IMR-90 (cell line): ENCODE measurements around the gene ENHO. TPM values are rescaled to one million over a fixed set of nuclear protein-coding genes. Genes with fewer than 3 reads are reported as not detected.

Source experiments
- ATAC-seq: fragments of 200-7000 bp; cut with Tn5 transposase; 2 replicates; pipeline ENCODE4 v1.9.1; 2020; ENCODE audit warnings: low read depth, mild to moderate bottlenecking, moderate library complexity
- BruUV-seq: library from RNA; stranded (reverse); fragments of 400-500 nt; replicated peaks from 2 replicates; lab custom pipeline; 2021; lab: Mats Ljungman, UMichigan
- CTCF ChIA-PET: fragments of 300-600 bp; formaldehyde crosslinking; extraction: SDS; loops from one replicate; lab custom pipeline; 2021; ENCODE audit warnings: antibody characterized with exemption; lab: Yijun Ruan, JAX
- POLR2A ChIA-PET: fragments of 300-600 bp; sonication (Branson Sonifier 250); formaldehyde crosslinking; loops from one replicate; lab custom pipeline; 2022; ENCODE audit warnings: antibody characterized with exemption; ENCODE audit not compliant: unreplicated experiment; lab: Charles Lee
- DNase-seq: peaks from one replicate; pipeline ENCODE4 v3.0.0; 2013
- H2AFZ ChIP-seq: replicated peaks from 2 replicates; pipeline ENCODE3; 2013; ENCODE audit warnings: low read length, mild to moderate bottlenecking; ENCODE audit not compliant: poor library complexity
- H2AK5ac ChIP-seq: 2 replicates; pipeline ENCODE4 v1.6.1; 2013; ENCODE audit warnings: low read depth, low read length, inconsistent platforms
- H2AK9ac ChIP-seq: replicated peaks from 2 replicates; pipeline ENCODE3; 2013; ENCODE audit warnings: mild to moderate bottlenecking, low read depth, low read length, moderate library complexity; ENCODE audit not compliant: poor library complexity
- H2BK120ac ChIP-seq: 2 replicates; pipeline ENCODE4 v1.6.1; 2013; ENCODE audit warnings: low read depth, low read length, inconsistent platforms
- H2BK15ac ChIP-seq: 3 replicates; pipeline ENCODE4 v1.6.1; 2013; ENCODE audit warnings: low read depth, low read length, inconsistent platforms
- H2BK20ac ChIP-seq: 2 replicates; pipeline ENCODE4 v1.6.1; 2013; ENCODE audit warnings: low read depth, mild to moderate bottlenecking, inconsistent platforms, low read length, moderate library complexity
- H2BK5ac ChIP-seq: 2 replicates; pipeline ENCODE4 v1.6.1; 2013; ENCODE audit warnings: mild to moderate bottlenecking, low read depth, low read length, inconsistent platforms; ENCODE audit not compliant: poor library complexity, severe bottlenecking
- H3K14ac ChIP-seq: replicated peaks from 2 replicates; pipeline ENCODE4 v1.6.1; 2013; ENCODE audit warnings: low read depth, low read length, inconsistent platforms
- H3K18ac ChIP-seq: 2 replicates; pipeline ENCODE4 v1.6.1; 2013; ENCODE audit warnings: low read depth, low read length, control low read depth
- H3K23ac ChIP-seq: 2 replicates; pipeline ENCODE4 v1.6.1; 2013; ENCODE audit warnings: low read depth, low read length, inconsistent platforms
- H3K27ac ChIP-seq: 2 replicates; pipeline ENCODE4 v1.5.1; 2013; ENCODE audit warnings: mild to moderate bottlenecking, control low read depth, low read length; ENCODE audit not compliant: insufficient read depth
- H3K27me3 ChIP-seq: 2 replicates; pipeline ENCODE4 v1.6.1; 2013; ENCODE audit warnings: low read length; ENCODE audit not compliant: control insufficient read depth, insufficient read depth
- H3K36me3 ChIP-seq: 2 replicates; pipeline ENCODE4 v1.6.1; 2013; ENCODE audit warnings: low read length, mixed read lengths; ENCODE audit not compliant: control insufficient read depth, insufficient read depth
- H3K4ac ChIP-seq: 2 replicates; pipeline ENCODE4 v1.6.1; 2013; ENCODE audit warnings: low read depth, low read length, inconsistent platforms
- H3K4me1 ChIP-seq: 2 replicates; pipeline ENCODE4 v1.6.1; 2013; ENCODE audit warnings: low read length, mixed read lengths; ENCODE audit not compliant: control insufficient read depth, insufficient read depth
- H3K4me2 ChIP-seq: 2 replicates; pipeline ENCODE4 v1.6.1; 2013; ENCODE audit warnings: low read depth, mild to moderate bottlenecking, control low read depth, low read length, moderate library complexity
- H3K4me3 ChIP-seq: 2 replicates; pipeline ENCODE4 v1.5.1; 2013; ENCODE audit warnings: low read depth, mild to moderate bottlenecking, control low read depth, low read length, moderate library complexity; ENCODE audit not compliant: insufficient read depth
- H3K56ac ChIP-seq: 2 replicates; pipeline ENCODE4 v1.6.1; 2013; ENCODE audit warnings: low read length, inconsistent platforms; ENCODE audit not compliant: insufficient read depth; ENCODE audit errors: extremely low read depth
- H3K79me1 ChIP-seq, 2 experiments: 2 replicates each; pipeline ENCODE4 v1.6.1; 2013; ENCODE audit warnings: low read length in 2 of 2, inconsistent platforms in 1 of 2, low read depth in 1 of 2
- H3K9ac ChIP-seq: 2 replicates; pipeline ENCODE4 v1.6.1; 2013; ENCODE audit warnings: low read depth, low read length, control low read depth
- H3K9me1 ChIP-seq: 2 replicates; pipeline ENCODE4 v1.6.1; 2013; ENCODE audit warnings: low read length, inconsistent platforms; ENCODE audit not compliant: insufficient read depth
- H3K9me3 ChIP-seq: 2 replicates; pipeline ENCODE4 v1.6.1; 2013; ENCODE audit warnings: low read length; ENCODE audit not compliant: control insufficient read depth, insufficient read depth
- H4K20me1 ChIP-seq: 2 replicates; pipeline ENCODE4 v1.6.1; 2013; ENCODE audit warnings: low read length, inconsistent platforms; ENCODE audit not compliant: insufficient read depth
- H4K5ac ChIP-seq: 2 replicates; pipeline ENCODE4 v1.6.1; 2013; ENCODE audit warnings: mild to moderate bottlenecking, low read depth, low read length, control low read depth
- H4K8ac ChIP-seq, 2 experiments: 2 replicates each; pipeline ENCODE4 v1.6.1; 2013; ENCODE audit warnings: low read depth in 2 of 2, low read length in 2 of 2, control low read depth in 1 of 2, inconsistent platforms in 1 of 2
- H4K91ac ChIP-seq: 2 replicates; pipeline ENCODE4 v1.6.1; 2013; ENCODE audit warnings: low read depth, low read length, inconsistent platforms; ENCODE audit not compliant: insufficient read depth
- BHLHE40 ChIP-seq: fragments of 150-350 bp; IDR thresholded peaks from 2 replicates; pipeline ENCODE4 v1.6.1; 2016; ENCODE audit warnings: mild to moderate bottlenecking, low read depth, low read length
- CEBPB ChIP-seq: IDR thresholded peaks from 2 replicates; pipeline ENCODE4 v1.6.1; 2012; ENCODE audit warnings: low read depth, low read length, improper control_type of control experiment
- CHD1 ChIP-seq: IDR thresholded peaks from 2 replicates; pipeline ENCODE4 v1.6.1; 2012; ENCODE audit warnings: low read depth, low read length, improper control_type of control experiment
- FOS ChIP-seq: fragments of 150-350 bp; IDR thresholded peaks from 2 replicates; pipeline ENCODE4 v1.6.1; 2016; ENCODE audit warnings: low read depth, low read length
- MAFK ChIP-seq: IDR thresholded peaks from 2 replicates; pipeline ENCODE4 v1.6.1; 2012; ENCODE audit warnings: low read depth, low read length, improper control_type of control experiment
- MAZ ChIP-seq: IDR thresholded peaks from 2 replicates; pipeline ENCODE4 v1.6.1; 2012; ENCODE audit warnings: low read depth, mild to moderate bottlenecking, low read length, improper control_type of control experiment, moderate library complexity, borderline replicate concordance
- POLR2A ChIP-seq: IDR thresholded peaks from 2 replicates; pipeline ENCODE4 v1.6.1; 2012; ENCODE audit warnings: mild to moderate bottlenecking, low read depth, low read length
- RCOR1 ChIP-seq: IDR thresholded peaks from 2 replicates; pipeline ENCODE4 v1.6.1; 2012; ENCODE audit warnings: mild to moderate bottlenecking, low read length, improper control_type of control experiment; ENCODE audit not compliant: insufficient replicate concordance
- RFX5 ChIP-seq: IDR thresholded peaks from 2 replicates; pipeline ENCODE4 v1.8.0; 2012; ENCODE audit warnings: low read depth, mild to moderate bottlenecking, low read length, moderate library complexity
- SMC3 ChIP-seq: fragments of 150-350 bp; IDR thresholded peaks from 2 replicates; pipeline ENCODE4 v1.6.1; 2016; ENCODE audit warnings: low read depth, mild to moderate bottlenecking, antibody characterized with exemption, low read length, moderate library complexity
- dilution Hi-C: fragments of 300-500 bp; cut with HindIII; formaldehyde crosslinking; loops from one replicate; pipeline ENCODE4 v1.14.3; 2018; ENCODE audit warnings: low sequenced_read_pairs; ENCODE audit not compliant: unreplicated experiment
- in situ Hi-C: fragments of 300-500 bp; cut with MboI; formaldehyde crosslinking; loops from 3 replicates; pipeline ENCODE4 v1.14.3; 2019; ENCODE audit warnings: low sequenced_read_pairs, inconsistent platforms, mixed read lengths
- intact Hi-C: fragments of 100-400 bp; cut with micrococcal nuclease; formaldehyde crosslinking; loops from 2 replicates; pipeline ENCODE4 v1.10.0; 2022
- polyA plus RNA-seq, 3 experiments: library from polyadenylated mRNA; depleted of rRNA; stranded (reverse); fragments of >200 nt; gene quantifications; 2 replicates each; pipeline ENCODE4 v1.2.3, GENCODE V29; 2012; ENCODE audit warnings: low replicate concordance in 1 of 3
- total RNA-seq: library from RNA; depleted of rRNA; stranded (reverse); fragments of >200 nt; gene quantifications from 2 replicates; pipeline ENCODE4 v1.2.3, GENCODE V29; 2012
- TF ChIP-seq, protein P1 (sequence below): fragments of 150-350 bp; IDR thresholded peaks from 2 replicates; pipeline ENCODE4 v1.6.1; 2016; ENCODE audit warnings: low read depth, mild to moderate bottlenecking, low read length, moderate library complexity, borderline replicate concordance
- TF ChIP-seq, protein P2 (sequence below): conservative IDR thresholded peaks from 2 replicates; pipeline ENCODE4 v1.5.1; 2012; ENCODE audit warnings: mild to moderate bottlenecking, low read depth, low read length, improper control_type of control experiment

Gene ENHO
- total and polyA plus RNA-seq, 2 of the 4 experiments (the other 2 are of a cell fraction): not detected

DNA sequence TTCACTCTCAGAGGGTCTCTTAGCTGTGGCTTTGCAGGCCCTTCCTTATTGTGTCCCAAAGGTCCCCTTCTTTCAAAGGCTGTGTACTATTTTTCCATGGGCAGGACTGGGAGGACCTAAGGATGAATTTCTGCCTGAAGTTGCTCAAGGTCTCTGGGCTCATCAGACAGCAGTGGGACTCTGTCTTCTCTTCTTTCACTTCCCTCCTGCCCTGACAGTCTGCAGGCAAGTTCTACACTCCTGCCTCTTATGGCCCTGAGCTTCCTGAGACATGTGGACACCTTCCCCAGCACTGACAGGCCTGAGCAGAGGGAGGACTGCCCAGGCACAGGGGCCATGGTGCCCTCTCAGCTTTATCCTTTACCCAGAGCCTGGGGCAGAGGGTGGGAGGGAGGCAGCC, 14.8 kb downstream of the ENHO start:
- H3K56ac ChIP-seq: no peak overlapping the region
- H2BK20ac ChIP-seq: no peak overlapping the region
- H4K20me1 ChIP-seq: no peaks in the 10 kb centered on the region
- H3K36me3 ChIP-seq: no peaks in the 10 kb centered on the region
- H3K9me3 ChIP-seq: no peaks in the 10 kb centered on the region
- BruUV-seq: no TSS peak
- ATAC-seq (no peak), DNase-seq (no peak)
- intact Hi-C loops: no loop called here
- dilution Hi-C loops: no loop called here
- no peak overlapping the region for H2BK5ac ChIP-seq
- H4K91ac ChIP-seq: no peak overlapping the region
- no peaks in the 10 kb centered on the region for H3K9me1 ChIP-seq
- ChIA-PET POLR2A (no interaction called here), CTCF (interaction anchor here (0.6 kb wide), 1 partner anchor 17 kb away, joined by 3 read pairs; no protein-coding TSS in a partner anchor)
- no peak overlapping the region for H3K27ac ChIP-seq
- no peak overlapping the region for H3K4me3 ChIP-seq
- H3K4ac ChIP-seq: no peak overlapping the region
- no peak for TF ChIP-seq POLR2A
- no peak for TF ChIP-seq SMC3
- no peak for TF ChIP-seq BHLHE40
- no peak for TF ChIP-seq RCOR1
- TF ChIP-seq, protein P1, sequence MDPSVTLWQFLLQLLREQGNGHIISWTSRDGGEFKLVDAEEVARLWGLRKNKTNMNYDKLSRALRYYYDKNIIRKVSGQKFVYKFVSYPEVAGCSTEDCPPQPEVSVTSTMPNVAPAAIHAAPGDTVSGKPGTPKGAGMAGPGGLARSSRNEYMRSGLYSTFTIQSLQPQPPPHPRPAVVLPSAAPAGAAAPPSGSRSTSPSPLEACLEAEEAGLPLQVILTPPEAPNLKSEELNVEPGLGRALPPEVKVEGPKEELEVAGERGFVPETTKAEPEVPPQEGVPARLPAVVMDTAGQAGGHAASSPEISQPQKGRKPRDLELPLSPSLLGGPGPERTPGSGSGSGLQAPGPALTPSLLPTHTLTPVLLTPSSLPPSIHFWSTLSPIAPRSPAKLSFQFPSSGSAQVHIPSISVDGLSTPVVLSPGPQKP: no peak
- TF ChIP-seq CEBPB: no peak
- no peak for TF ChIP-seq FOS
- TF ChIP-seq MAFK: no peak
- TF ChIP-seq, protein P2, sequence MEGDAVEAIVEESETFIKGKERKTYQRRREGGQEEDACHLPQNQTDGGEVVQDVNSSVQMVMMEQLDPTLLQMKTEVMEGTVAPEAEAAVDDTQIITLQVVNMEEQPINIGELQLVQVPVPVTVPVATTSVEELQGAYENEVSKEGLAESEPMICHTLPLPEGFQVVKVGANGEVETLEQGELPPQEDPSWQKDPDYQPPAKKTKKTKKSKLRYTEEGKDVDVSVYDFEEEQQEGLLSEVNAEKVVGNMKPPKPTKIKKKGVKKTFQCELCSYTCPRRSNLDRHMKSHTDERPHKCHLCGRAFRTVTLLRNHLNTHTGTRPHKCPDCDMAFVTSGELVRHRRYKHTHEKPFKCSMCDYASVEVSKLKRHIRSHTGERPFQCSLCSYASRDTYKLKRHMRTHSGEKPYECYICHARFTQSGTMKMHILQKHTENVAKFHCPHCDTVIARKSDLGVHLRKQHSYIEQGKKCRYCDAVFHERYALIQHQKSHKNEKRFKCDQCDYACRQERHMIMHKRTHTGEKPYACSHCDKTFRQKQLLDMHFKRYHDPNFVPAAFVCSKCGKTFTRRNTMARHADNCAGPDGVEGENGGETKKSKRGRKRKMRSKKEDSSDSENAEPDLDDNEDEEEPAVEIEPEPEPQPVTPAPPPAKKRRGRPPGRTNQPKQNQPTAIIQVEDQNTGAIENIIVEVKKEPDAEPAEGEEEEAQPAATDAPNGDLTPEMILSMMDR: no peak
- TF ChIP-seq CHD1: no peak
- TF ChIP-seq MAZ: no peak
- no peak for TF ChIP-seq RFX5
- H3K23ac ChIP-seq: no peak overlapping the region
- no peak overlapping the region for H2AK5ac ChIP-seq
- no peaks in the 10 kb centered on the region for H3K4me1 ChIP-seq
- H2BK120ac ChIP-seq: no peak overlapping the region
- no peak overlapping the region for H4K8ac ChIP-seq
- no peak overlapping the region for H3K4me2 ChIP-seq
- no peak overlapping the region for H2BK15ac ChIP-seq
- H3K79me1 ChIP-seq: no peaks in the 10 kb centered on the region
- in situ Hi-C loops: no loop called here
- no peak overlapping the region for H3K18ac ChIP-seq
- no peak overlapping the region for H3K14ac ChIP-seq
- H3K27me3 ChIP-seq: peaks cover 57% of the 10 kb centered on the region
- no peak overlapping the region for H4K5ac ChIP-seq
- H2AK9ac ChIP-seq: no peak overlapping the region
- no peak overlapping the region for H3K9ac ChIP-seq
- H2AFZ ChIP-seq: no peak overlapping the region
